ENCODE data around the gene ZHX3. TPM values are rescaled to one million over a fixed set of nuclear protein-coding genes. Genes with fewer than 3 reads are reported as not detected.

Gene ZHX3
- total RNA-seq, 1 experiment from 2014 or later = 24.6 TPM

- no TSS peak for BruUV-seq (replicated peaks)
- POLR2A ChIA-PET = no interaction called here
These were observed 185.7 kb downstream of the ZHX3 start for GRCh38 chr20:41131594-41132387.

More at GRCh38 chr20:41131594-41132387, 185.7 kb downstream of the ZHX3 start:
- Histone ChIP-seq H3K9me3 (no peaks in the 10 kb centered on the region), H3K36me3 (ENCODE audit: control insufficient read depth, insufficient read depth, low read length) (0 out of 2 replicates have a peak, but pooled peaks cover 2% of the 10 kb centered on the region), H3K4me1 (peaks cover 7% of the 10 kb centered on the region), H3K4me3 (ENCODE audit: low read depth, low read length) (no peak overlapping the region), H3K27me3 (replicated peaks; ENCODE audit: control insufficient read depth, insufficient read depth, low read length) (no peaks in the 10 kb centered on the region)
- Mint-ChIP-seq H3K4me1 (ENCODE audit: low read depth, unreplicated experiment) (peaks cover 21% of the 10 kb centered on the region), H3K4me3 (ENCODE audit: unreplicated experiment) (no peak overlapping the region), H3K9me3 (ENCODE audit: unreplicated experiment) (no peaks in the 10 kb centered on the region), H3K27me3 (ENCODE audit: insufficient read depth, unreplicated experiment) (no peaks in the 10 kb centered on the region), H3K36me3 (ENCODE audit: insufficient read depth, unreplicated experiment) (peaks cover 64% of the 10 kb centered on the region), H3K27ac (ENCODE audit: unreplicated experiment) (peak overlapping the region; percentile 40)
- TF ChIP-seq CTCF (IDR thresholded peaks at IDR 0.05; ENCODE audit: insufficient read depth in 1 of 2, low read depth in 1 of 2, low read length in 1 of 2, severe bottlenecking in 1 of 2, unreplicated experiment in 1 of 2) = no peak
- intact Hi-C loops (cut with micrococcal nuclease; ENCODE audit: unreplicated experiment) = loop anchor here (10.0 kb wide), 1 partner anchor 57 kb away; no protein-coding TSS in a partner anchor
- DNase-seq = peak in 1 of 2 experiments; percentile 37
- CTCF ChIA-PET = interaction anchor here (0.7 to 1.2 kb wide), 2 partner anchors 41 to 139 kb away, joined by 3 to 12 read pairs; no protein-coding TSS in a partner anchor

Small RNA genes within 50 kb of the gene (microRNA-seq; reads per million reads assigned to microRNA genes)
- gene MIR6871 = 1.3 reads per million

Other genes with a start within 250 kb of the ZHX3 start
- 196 and 205 TPM in 2 replicates for gene PLCG1, start 180.2 kb downstream of the ZHX3 start, total RNA-seq (2022)
- gene LPIN3, start 23.1 kb upstream of the ZHX3 start, total RNA-seq (2022) = 32.6 and 32.8 TPM in 2 replicates
- gene EMILIN3, start 49.1 kb upstream of the ZHX3 start, total RNA-seq (2022) = 0.50 and 0.51 TPM in 2 replicates